ENCODE results near the gene ADORA2A.

ADORA2A gene

GRCh38 chr22:24413271-24413670, 14.1 kb upstream of the ADORA2A start:
- H3K4me3 ChIP-seq (ENCODE audit: low read length), result no peak overlapping the region
- no peak overlapping the region for H3K4me2 ChIP-seq (ENCODE audit: low read length)
- no peaks in the 10 kb centered on the region for H3K27me3 ChIP-seq (ENCODE audit: control insufficient read depth, insufficient read depth, low read length)
- peaks cover 13% of the 10 kb centered on the region for H3K4me1 ChIP-seq (ENCODE audit: control insufficient read depth, insufficient read depth, low read length)
- H3K9me3 ChIP-seq (replicated peaks; ENCODE audit: low read length), result no peaks in the 10 kb centered on the region
- H3K36me3 ChIP-seq (ENCODE audit: insufficient read depth, low read length), result peaks cover 37% of the 10 kb centered on the region
- H3K9ac ChIP-seq (ENCODE audit: low read depth, low read length), result no peak overlapping the region

GRCh38 chr22:24413736-24414385, 13.5 kb upstream of the ADORA2A start:
- H3K27me3 ChIP-seq (ENCODE audit: control insufficient read depth, insufficient read depth, low read length), result no peaks in the 10 kb centered on the region
- H3K36me3 ChIP-seq (ENCODE audit: insufficient read depth, low read length), result peaks cover 37% of the 10 kb centered on the region
- H3K4me1 ChIP-seq (ENCODE audit: control insufficient read depth, insufficient read depth, low read length), result peaks cover 13% of the 10 kb centered on the region
- H3K9ac ChIP-seq (ENCODE audit: low read depth, low read length), result no peak overlapping the region
- no peak overlapping the region for H3K4me3 ChIP-seq (ENCODE audit: low read length)
- H3K9me3 ChIP-seq (replicated peaks; ENCODE audit: low read length), result no peaks in the 10 kb centered on the region
- no peak overlapping the region for H3K4me2 ChIP-seq (ENCODE audit: low read length)

- no peak overlapping the region for H3K4me3 ChIP-seq (ENCODE audit: low read length)
- no peak overlapping the region for H3K4me2 ChIP-seq (ENCODE audit: low read length)
- H3K9ac ChIP-seq (ENCODE audit: low read depth, low read length), result no peak overlapping the region
- H3K4me1 ChIP-seq (ENCODE audit: control insufficient read depth, insufficient read depth, low read length), result peaks cover 13% of the 10 kb centered on the region
- no peaks in the 10 kb centered on the region for H3K9me3 ChIP-seq (replicated peaks; ENCODE audit: low read length)
- H3K36me3 ChIP-seq (ENCODE audit: insufficient read depth, low read length), result peaks cover 37% of the 10 kb centered on the region
- H3K27me3 ChIP-seq (ENCODE audit: control insufficient read depth, insufficient read depth, low read length), result no peaks in the 10 kb centered on the region
These were observed 12.9 kb upstream of the ADORA2A start for GRCh38 chr22:24414523-24414922.

- peaks cover 37% of the 10 kb centered on the region for H3K36me3 ChIP-seq (ENCODE audit: insufficient read depth, low read length)
- no peak overlapping the region for H3K9ac ChIP-seq (ENCODE audit: low read depth, low read length)
- H3K27me3 ChIP-seq (ENCODE audit: control insufficient read depth, insufficient read depth, low read length), result no peaks in the 10 kb centered on the region
- no peaks in the 10 kb centered on the region for H3K9me3 ChIP-seq (replicated peaks; ENCODE audit: low read length)
- no peak overlapping the region for H3K4me3 ChIP-seq (ENCODE audit: low read length)
- H3K4me2 ChIP-seq (ENCODE audit: low read length), result no peak overlapping the region
- H3K4me1 ChIP-seq (ENCODE audit: control insufficient read depth, insufficient read depth, low read length), result peaks cover 6% of the 10 kb centered on the region
These were observed 12.1 kb upstream of the ADORA2A start for GRCh38 chr22:24414984-24415945.

- Histone ChIP-seq H3K4me2 (ENCODE audit: low read length) (no peak overlapping the region), H3K4me3 (ENCODE audit: low read length) (no peak overlapping the region), H3K9me3 (replicated peaks; ENCODE audit: low read length) (no peaks in the 10 kb centered on the region), H3K27me3 (ENCODE audit: control insufficient read depth, insufficient read depth, low read length) (no peaks in the 10 kb centered on the region), H3K4me1 (ENCODE audit: control insufficient read depth, insufficient read depth, low read length) (peaks cover 4% of the 10 kb centered on the region), H3K9ac (ENCODE audit: low read depth, low read length) (no peak overlapping the region), H3K36me3 (ENCODE audit: insufficient read depth, low read length) (peaks cover 37% of the 10 kb centered on the region)
These were observed 11.3 kb upstream of the ADORA2A start for GRCh38 chr22:24416095-24416494.

GRCh38 chr22:24416611-24417010, 10.8 kb upstream of the ADORA2A start:
- Histone ChIP-seq H3K9me3 (replicated peaks; ENCODE audit: low read length) (no peaks in the 10 kb centered on the region), H3K36me3 (ENCODE audit: insufficient read depth, low read length) (peaks cover 34% of the 10 kb centered on the region), H3K9ac (ENCODE audit: low read depth, low read length) (no peak overlapping the region), H3K4me1 (ENCODE audit: control insufficient read depth, insufficient read depth, low read length) (peaks cover 4% of the 10 kb centered on the region), H3K27me3 (ENCODE audit: control insufficient read depth, insufficient read depth, low read length) (peaks cover under 1% of the 10 kb centered on the region), H3K4me3 (ENCODE audit: low read length) (no peak overlapping the region), H3K4me2 (ENCODE audit: low read length) (no peak overlapping the region)

- no peak overlapping the region for H3K4me3 ChIP-seq (ENCODE audit: low read length)
- H3K4me1 ChIP-seq (ENCODE audit: control insufficient read depth, insufficient read depth, low read length), result peaks cover 4% of the 10 kb centered on the region
- no peak overlapping the region for H3K4me2 ChIP-seq (ENCODE audit: low read length)
- peaks cover 33% of the 10 kb centered on the region for H3K36me3 ChIP-seq (ENCODE audit: insufficient read depth, low read length)
- no peaks in the 10 kb centered on the region for H3K9me3 ChIP-seq (replicated peaks; ENCODE audit: low read length)
- H3K27me3 ChIP-seq (ENCODE audit: control insufficient read depth, insufficient read depth, low read length), result peaks cover 5% of the 10 kb centered on the region
- H3K9ac ChIP-seq (ENCODE audit: low read depth, low read length), result no peak overlapping the region
These were observed 10.2 kb upstream of the ADORA2A start for GRCh38 chr22:24417200-24417599.

- Histone ChIP-seq H3K4me2 (ENCODE audit: low read length) (no peak overlapping the region), H3K4me3 (ENCODE audit: low read length) (no peak overlapping the region), H3K4me1 (ENCODE audit: control insufficient read depth, insufficient read depth, low read length) (peaks cover 4% of the 10 kb centered on the region), H3K9me3 (replicated peaks; ENCODE audit: low read length) (no peaks in the 10 kb centered on the region), H3K9ac (ENCODE audit: low read depth, low read length) (no peak overlapping the region), H3K36me3 (ENCODE audit: insufficient read depth, low read length) (peaks cover 33% of the 10 kb centered on the region), H3K27me3 (ENCODE audit: control insufficient read depth, insufficient read depth, low read length) (peaks cover 10% of the 10 kb centered on the region)
These were observed 9.3 kb upstream of the ADORA2A start for GRCh38 chr22:24417901-24418641.

GRCh38 chr22:24418786-24419474, 8.5 kb upstream of the ADORA2A start:
- Histone ChIP-seq H3K4me2 (ENCODE audit: low read length) (no peak overlapping the region), H3K36me3 (ENCODE audit: insufficient read depth, low read length) (peaks cover 29% of the 10 kb centered on the region), H3K4me3 (ENCODE audit: low read length) (no peak overlapping the region), H3K9me3 (replicated peaks; ENCODE audit: low read length) (no peaks in the 10 kb centered on the region), H3K4me1 (ENCODE audit: control insufficient read depth, insufficient read depth, low read length) (peaks cover 6% of the 10 kb centered on the region), H3K9ac (ENCODE audit: low read depth, low read length) (no peak overlapping the region), H3K27me3 (ENCODE audit: control insufficient read depth, insufficient read depth, low read length) (peaks cover 10% of the 10 kb centered on the region)

GRCh38 chr22:24419475-24419850, 7.9 kb upstream of the ADORA2A start:
- H3K9ac ChIP-seq (ENCODE audit: low read depth, low read length), result no peak overlapping the region

More at GRCh38 chr22:24419475-24419850, 7.9 kb upstream of the ADORA2A start:
- Histone ChIP-seq H3K4me2 (ENCODE audit: low read length) (no peak overlapping the region), H3K36me3 (ENCODE audit: insufficient read depth, low read length) (peaks cover 24% of the 10 kb centered on the region), H3K4me3 (ENCODE audit: low read length) (no peak overlapping the region), H3K4me1 (ENCODE audit: control insufficient read depth, insufficient read depth, low read length) (peaks cover 6% of the 10 kb centered on the region), H3K27me3 (ENCODE audit: control insufficient read depth, insufficient read depth, low read length) (peaks cover 10% of the 10 kb centered on the region), H3K9me3 (replicated peaks; ENCODE audit: low read length) (no peaks in the 10 kb centered on the region)

All from skeletal muscle satellite cell (primary cell).